ENCODE data around the gene ZNF101. TPM values are rescaled to one million over a fixed set of nuclear protein-coding genes. Genes with fewer than 3 reads are reported as not detected.

ZNF101 gene
- total and polyA plus RNA-seq, 2 of the 4 experiments (the other 2 are of a cell fraction), result 2.8 to 7.3 TPM

- no peak overlapping the region for H3K14ac ChIP-seq (replicated peaks; ENCODE audit: low read depth, low read length)
- no peak overlapping the region for H3K18ac ChIP-seq (ENCODE audit: low read depth, low read length)
- H3K36me3 ChIP-seq (ENCODE audit: control insufficient read depth, insufficient read depth, low read length), result peaks cover 83% of the 10 kb centered on the region
- no peak overlapping the region for H2BK15ac ChIP-seq (ENCODE audit: low read depth, low read length)
- H3K9ac ChIP-seq (ENCODE audit: low read depth, low read length), result no peak overlapping the region
- H3K27ac ChIP-seq (ENCODE audit: insufficient read depth, low read length), result no peak overlapping the region
- H4K8ac ChIP-seq (ENCODE audit: low read depth in 2 of 2, low read length in 2 of 2), result no peak overlapping the region
- H3K79me1 ChIP-seq (ENCODE audit: low read depth in 1 of 2, low read length in 2 of 2), result peaks cover 0 to 3% of the 10 kb centered on the region in 2 experiments; a peak in 1 of 4 replicates
- dilution Hi-C loops (cut with HindIII; ENCODE audit: low sequenced_read_pairs, unreplicated experiment) (no loop called here), intact Hi-C loops (cut with micrococcal nuclease) (no loop called here), in situ Hi-C loops (cut with MboI; ENCODE audit: low sequenced_read_pairs) (no loop called here)
- TF ChIP-seq RCOR1 (IDR thresholded peaks at IDR 0.05; ENCODE audit: insufficient replicate concordance, low read length) (no peak), POLR2A (IDR thresholded peaks at IDR 0.05; ENCODE audit: low read depth, low read length) (no peak), CHD1 (IDR thresholded peaks at IDR 0.05; ENCODE audit: low read depth, low read length) (no peak), MXI1 (IDR thresholded peaks at IDR 0.05; ENCODE audit: borderline replicate concordance, low read depth, low read length) (no peak), MAZ (IDR thresholded peaks at IDR 0.05; ENCODE audit: borderline replicate concordance, low read depth, low read length) (no peak)
- TF ChIP-seq, protein P1, sequence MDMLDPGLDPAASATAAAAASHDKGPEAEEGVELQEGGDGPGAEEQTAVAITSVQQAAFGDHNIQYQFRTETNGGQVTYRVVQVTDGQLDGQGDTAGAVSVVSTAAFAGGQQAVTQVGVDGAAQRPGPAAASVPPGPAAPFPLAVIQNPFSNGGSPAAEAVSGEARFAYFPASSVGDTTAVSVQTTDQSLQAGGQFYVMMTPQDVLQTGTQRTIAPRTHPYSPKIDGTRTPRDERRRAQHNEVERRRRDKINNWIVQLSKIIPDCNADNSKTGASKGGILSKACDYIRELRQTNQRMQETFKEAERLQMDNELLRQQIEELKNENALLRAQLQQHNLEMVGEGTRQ (IDR thresholded peaks at IDR 0.05; ENCODE audit: low read depth, low read length), result no peak
- H2BK5ac ChIP-seq (ENCODE audit: low read depth, low read length, poor library complexity, severe bottlenecking), result no peak overlapping the region
- no peak overlapping the region for H3K4me2 ChIP-seq (ENCODE audit: low read depth, low read length)
- no peak for ATAC-seq (ENCODE audit: low read depth)
- H2BK20ac ChIP-seq (ENCODE audit: low read depth, low read length), result no peak overlapping the region
- no peaks in the 10 kb centered on the region for H4K20me1 ChIP-seq (ENCODE audit: insufficient read depth, low read length)
- H2AK9ac ChIP-seq (replicated peaks; ENCODE audit: low read depth, low read length, poor library complexity), result no peak overlapping the region
- ChIA-PET POLR2A (ENCODE audit: unreplicated experiment) (no interaction called here), CTCF (no interaction called here)
- no peak overlapping the region for H2AK5ac ChIP-seq (ENCODE audit: low read depth, low read length)
- no peak overlapping the region for H2AFZ ChIP-seq (replicated peaks; ENCODE audit: low read length, poor library complexity)
- H2BK120ac ChIP-seq (ENCODE audit: low read depth, low read length), result no peak overlapping the region
- H3K4ac ChIP-seq (ENCODE audit: low read depth, low read length), result no peak overlapping the region
- no TSS peak for BruUV-seq (replicated peaks)
- H3K27me3 ChIP-seq (ENCODE audit: control insufficient read depth, insufficient read depth, low read length), result no peaks in the 10 kb centered on the region
- H3K23ac ChIP-seq (ENCODE audit: low read depth, low read length), result no peak overlapping the region
- H3K4me1 ChIP-seq (ENCODE audit: control insufficient read depth, insufficient read depth, low read length), result no peaks in the 10 kb centered on the region
- no peak overlapping the region for H4K91ac ChIP-seq (ENCODE audit: insufficient read depth, low read depth, low read length)
- peak; percentile 30 for DNase-seq
- no peak overlapping the region for H3K4me3 ChIP-seq (ENCODE audit: insufficient read depth, low read depth, low read length)
- no peak overlapping the region for H4K5ac ChIP-seq (ENCODE audit: low read depth, low read length)
- 96% methylated on average over 18 of the region's 24 CpGs; no CpG with 5 or more reads in 1 of the 2 experiments for WGBS, 2 experiments (ENCODE audit: extremely low coverage in 2 of 2, insufficient read length in 1 of 2)
- no peaks in the 10 kb centered on the region; the same call in 1 of the 2 replicates for H3K9me1 ChIP-seq (ENCODE audit: insufficient read depth, low read length)
- no peak overlapping the region for H3K56ac ChIP-seq (ENCODE audit: extremely low read depth, insufficient read depth, low read length)
- H3K9me3 ChIP-seq (ENCODE audit: control insufficient read depth, insufficient read depth, low read length), result no peaks in the 10 kb centered on the region
Observed at GRCh38 chr19:19652482-19653295, 15.9 kb upstream of the ZNF101 start.
